CD8-positive, alpha-beta memory T cell (primary cell): ENCODE measurements around the gene ZBTB33. TPM values are rescaled to one million over a fixed set of nuclear protein-coding genes. Genes with fewer than 3 reads are reported as not detected.
A peak's percentile ranks its signal among the peaks of the same experiment; 100 is the strongest.

Experiments used
- CTCF ChIA-PET: fragments of 350-600 bp; sonication (Branson Sonifier 250); formaldehyde crosslinking; loops from one replicate; lab custom pipeline; 2021; ENCODE audit warnings: antibody characterized with exemption; lab: Charles Lee
- POLR2A ChIA-PET: fragments of 350-600 bp; sonication (Branson Sonifier 250); formaldehyde crosslinking; loops from one replicate; lab custom pipeline; 2021; ENCODE audit warnings: antibody characterized with exemption; lab: Charles Lee
- DNase-seq, 5 donors: peaks; one replicate each; pipeline versions ENCODE4 v3.0.0 to v3.0.0-alpha.2; 2020 to 2022; ENCODE audit warnings: mixed read lengths in 1 of 5
- H3K27ac ChIP-seq: one replicate; pipeline ENCODE4 v1.7.0; 2013; ENCODE audit warnings: low read depth, mild to moderate bottlenecking, low read length, moderate library complexity
- H3K27me3 ChIP-seq: 2 replicates; pipeline ENCODE4 v1.7.0; 2013; ENCODE audit warnings: low read length, mild to moderate bottlenecking; ENCODE audit not compliant: insufficient read depth, poor library complexity, severe bottlenecking
- H3K36me3 ChIP-seq: 2 replicates; pipeline ENCODE4 v1.7.0; 2013; ENCODE audit warnings: mild to moderate bottlenecking, low read length, moderate library complexity; ENCODE audit not compliant: insufficient read depth
- H3K4me1 ChIP-seq: 2 replicates; pipeline ENCODE4 v1.7.0; 2013; ENCODE audit warnings: mild to moderate bottlenecking, low read length, moderate library complexity; ENCODE audit not compliant: insufficient read depth
- H3K4me3 ChIP-seq: 2 replicates; pipeline ENCODE4 v1.7.0; 2013; ENCODE audit warnings: mild to moderate bottlenecking, low read length
- H3K9me3 ChIP-seq: 2 replicates; pipeline ENCODE4 v1.7.0; 2013; ENCODE audit warnings: mild to moderate bottlenecking, low read length
- H3K27ac Mint-ChIP-seq, 8 donors: one replicate each; pipeline ENCODE4 v1.8.0; 2020 to 2021; ENCODE audit warnings: mixed read lengths in 8 of 8, mild to moderate bottlenecking in 6 of 8, inconsistent platforms in 3 of 8, moderate library complexity in 3 of 8
- H3K27me3 Mint-ChIP-seq, 2 donors: one replicate each; pipeline ENCODE4 v1.8.0; 2020 to 2021; ENCODE audit warnings: mixed read lengths in 2 of 2, mild to moderate bottlenecking in 1 of 2, moderate library complexity in 1 of 2
- H3K36me3 Mint-ChIP-seq, 3 donors: one replicate each; pipeline ENCODE4 v1.8.0; 2020 to 2021; ENCODE audit warnings: mixed read lengths in 3 of 3, inconsistent platforms in 1 of 3, mild to moderate bottlenecking in 1 of 3
- H3K4me1 Mint-ChIP-seq, 3 donors: one replicate each; pipeline ENCODE4 v1.8.0; 2020 to 2021; ENCODE audit warnings: mixed read lengths in 3 of 3, inconsistent platforms in 1 of 3, mild to moderate bottlenecking in 1 of 3
- H3K4me3 Mint-ChIP-seq, 7 donors: one replicate each; pipeline ENCODE4 v1.8.0; 2020 to 2021; ENCODE audit warnings: mixed read lengths in 7 of 7, mild to moderate bottlenecking in 6 of 7, moderate library complexity in 4 of 7, inconsistent platforms in 2 of 7
- H3K9me3 Mint-ChIP-seq, 5 donors: one replicate each; pipeline ENCODE4 v1.8.0; 2020 to 2022; ENCODE audit warnings: mixed read lengths in 5 of 5, mild to moderate bottlenecking in 3 of 5, moderate library complexity in 2 of 5, inconsistent platforms in 1 of 5
- polyA plus RNA-seq: library from polyadenylated mRNA; unstranded; fragments of 300-500 nt; fragmentation: Illumina TruSeq; gene quantifications from one replicate; pipeline ENCODE4 v1.2.3, GENCODE V29; 2021
- total RNA-seq, 2 experiments: library from RNA; stranded (reverse); gene quantifications; one replicate each; pipeline ENCODE4 v1.2.3, GENCODE V29; 2021

Gene ZBTB33, protein sequence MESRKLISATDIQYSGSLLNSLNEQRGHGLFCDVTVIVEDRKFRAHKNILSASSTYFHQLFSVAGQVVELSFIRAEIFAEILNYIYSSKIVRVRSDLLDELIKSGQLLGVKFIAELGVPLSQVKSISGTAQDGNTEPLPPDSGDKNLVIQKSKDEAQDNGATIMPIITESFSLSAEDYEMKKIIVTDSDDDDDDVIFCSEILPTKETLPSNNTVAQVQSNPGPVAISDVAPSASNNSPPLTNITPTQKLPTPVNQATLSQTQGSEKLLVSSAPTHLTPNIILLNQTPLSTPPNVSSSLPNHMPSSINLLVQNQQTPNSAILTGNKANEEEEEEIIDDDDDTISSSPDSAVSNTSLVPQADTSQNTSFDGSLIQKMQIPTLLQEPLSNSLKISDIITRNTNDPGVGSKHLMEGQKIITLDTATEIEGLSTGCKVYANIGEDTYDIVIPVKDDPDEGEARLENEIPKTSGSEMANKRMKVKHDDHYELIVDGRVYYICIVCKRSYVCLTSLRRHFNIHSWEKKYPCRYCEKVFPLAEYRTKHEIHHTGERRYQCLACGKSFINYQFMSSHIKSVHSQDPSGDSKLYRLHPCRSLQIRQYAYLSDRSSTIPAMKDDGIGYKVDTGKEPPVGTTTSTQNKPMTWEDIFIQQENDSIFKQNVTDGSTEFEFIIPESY
- total RNA-seq = 10 to 100 TPM; 16.4 to 16.8 TPM
- polyA plus RNA-seq = 12.5 TPM

DNA sequence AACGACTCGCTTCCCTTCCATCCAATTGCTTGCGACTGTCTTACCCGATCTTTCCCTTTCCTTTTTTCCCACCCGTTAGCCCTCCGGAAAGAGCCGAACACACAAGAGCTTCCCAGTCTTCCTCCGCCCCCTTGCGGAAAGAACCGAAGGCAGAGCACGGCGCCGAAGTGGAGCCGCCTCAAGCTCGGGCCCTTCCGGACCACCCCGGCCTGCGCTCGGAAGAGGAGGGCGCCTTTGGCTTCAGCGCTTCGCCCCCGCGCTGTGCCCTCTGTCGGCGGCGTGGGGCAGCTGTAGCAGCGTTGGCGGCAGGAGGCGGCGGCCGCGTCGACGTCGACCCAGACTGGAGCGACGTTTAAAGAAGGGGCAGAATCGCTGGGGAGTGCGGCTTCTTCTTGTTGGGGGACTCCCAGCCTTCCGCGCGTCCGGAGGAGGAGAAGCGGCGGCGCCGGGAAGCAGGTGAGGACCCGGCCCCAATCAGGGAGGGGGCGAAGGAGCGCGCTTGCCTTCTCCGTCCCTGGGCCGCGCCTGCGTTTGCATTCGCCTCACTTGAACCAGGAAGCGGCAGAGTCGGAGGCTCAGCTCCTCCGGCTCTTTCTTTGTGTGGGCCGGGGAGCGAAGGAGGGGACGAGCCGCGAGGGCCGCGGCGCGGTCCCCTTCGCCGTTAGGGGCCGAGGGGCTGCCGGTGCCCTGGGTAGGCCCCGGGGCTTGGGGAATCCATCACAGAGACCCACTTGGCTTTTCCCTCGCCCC lies at the start of gene ZBTB33:
TSS of gene ZBTB33 (plus strand) at position 291 of the 750 bp plus-strand sequence. CDS start 2,604 bp downstream, outside the sequence.
- H3K9me3 ChIP-seq = no peaks in the 10 kb centered on the region
- ChIA-PET POLR2A (interaction anchor here (1.4 to 1.9 kb wide), 4 partner anchors 19 to 61 kb away, joined by 3 to 11 read pairs (median 4); partner anchors contain the start of gene TMEM255A), CTCF (interaction anchor here (0.7 to 2.6 kb wide), 10 partner anchors 14 to 221 kb away, joined by 3 to 43 read pairs (median 4); partner anchors contain the start of gene TMEM255A)
- Mint-ChIP-seq H3K4me3 (peak within 1 kb of the TSS; percentile 90 to 96 (median 94)), H3K27ac (peak within 1 kb of the TSS; percentile 86 to 99 (median 96)), H3K36me3 (peaks cover 0 to 37% (median 10%) of the 10 kb centered on the region in 3 donors), H3K9me3 (no peaks in the 10 kb centered on the region), H3K27me3 (no peaks in the 10 kb centered on the region), H3K4me1 (peaks cover 27 to 43% (median 42%) of the 10 kb centered on the region in 3 donors)
- H3K36me3 ChIP-seq = no peaks in the 10 kb centered on the region
- peaks cover 7% of the 10 kb centered on the region for H3K4me1 ChIP-seq
- peak within 1 kb of the TSS; percentile 78 for H3K4me3 ChIP-seq
- no peaks in the 10 kb centered on the region for H3K27me3 ChIP-seq
- DNase-seq = peak; percentile 78 to 90 (median 83)
- H3K27ac ChIP-seq = peak within 1 kb of the TSS; percentile 78

DNA sequence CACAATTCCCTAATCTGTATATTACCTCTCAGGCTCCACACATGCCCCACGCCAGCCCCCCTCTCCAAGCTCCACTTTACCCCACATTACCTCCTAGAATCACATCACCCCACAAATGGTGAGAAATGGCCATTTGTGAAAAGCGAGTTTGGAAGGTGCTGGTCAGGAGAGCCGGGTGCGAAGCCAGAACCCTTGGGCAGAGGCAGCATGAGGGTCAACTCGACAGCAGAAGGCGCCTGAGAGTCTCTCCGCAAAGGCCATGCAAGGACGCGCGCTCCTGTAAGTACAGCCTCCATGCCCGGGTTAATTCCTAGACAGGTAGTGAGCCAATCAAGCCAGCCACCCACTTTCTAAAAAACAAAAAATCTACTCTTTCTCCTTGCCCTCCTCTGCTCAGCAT lies 49.8 kb upstream of the ZBTB33 start:
- DNase-seq = no peak
- Mint-ChIP-seq H3K9me3 (no peaks in the 10 kb centered on the region), H3K4me3 (no peak overlapping the region), H3K27ac (no peak overlapping the region), H3K36me3 (peaks cover 0 to 5% (median 3%) of the 10 kb centered on the region in 3 donors), H3K27me3 (no peaks in the 10 kb centered on the region), H3K4me1 (peaks cover 2 to 9% (median 3%) of the 10 kb centered on the region in 3 donors)
- H3K9me3 ChIP-seq = no peaks in the 10 kb centered on the region
- no peak overlapping the region for H3K27ac ChIP-seq
- H3K4me3 ChIP-seq = no peak overlapping the region
- no peaks in the 10 kb centered on the region for H3K4me1 ChIP-seq
- no peaks in the 10 kb centered on the region for H3K27me3 ChIP-seq
- CTCF ChIA-PET = no interaction called here
- POLR2A ChIA-PET = no interaction called here
- no peaks in the 10 kb centered on the region for H3K36me3 ChIP-seq

DNA sequence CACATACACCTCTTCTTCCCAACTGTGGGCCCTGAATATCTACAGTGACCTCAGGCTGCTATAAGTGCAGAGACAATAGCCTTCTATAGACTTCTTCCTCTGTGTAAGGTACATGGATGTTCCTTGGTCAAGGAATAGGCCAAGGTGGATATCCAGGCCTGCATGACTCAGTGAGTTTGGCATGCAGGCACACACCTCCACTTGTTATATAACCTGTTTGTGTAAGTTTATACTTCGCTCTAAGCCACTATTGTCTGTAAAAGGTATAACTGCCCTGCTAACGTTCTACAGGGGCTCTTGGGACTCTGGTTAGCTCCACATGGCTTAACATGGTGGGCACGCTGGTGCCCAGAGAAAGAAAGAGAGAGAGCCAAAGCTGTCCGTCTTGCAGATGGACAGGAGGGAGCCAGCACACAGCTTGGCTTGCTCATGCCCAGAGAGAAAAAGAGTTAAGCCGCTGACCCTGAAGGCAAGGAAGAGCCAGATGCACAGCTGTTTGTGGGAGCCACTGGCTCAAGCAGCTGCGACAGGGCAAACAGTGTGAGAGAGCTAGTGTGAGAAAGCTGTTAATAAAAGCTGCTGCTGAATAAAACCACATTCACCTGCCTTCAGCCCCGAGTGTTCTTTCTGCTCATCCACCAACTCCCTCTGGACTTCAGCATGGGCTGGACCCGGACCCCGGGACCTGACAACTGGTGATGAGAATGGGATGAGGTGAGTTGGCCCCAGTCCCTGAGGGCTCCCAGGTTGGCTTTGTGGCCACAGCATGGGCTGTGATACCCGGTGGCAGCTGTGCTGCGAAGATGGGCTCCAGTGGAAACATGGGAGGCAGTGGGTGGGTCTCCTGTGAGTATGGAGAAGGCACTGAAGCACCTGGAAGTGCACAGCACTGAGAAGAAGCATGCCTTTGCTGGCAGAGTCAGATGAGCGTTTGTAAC lies 44.5 kb upstream of the ZBTB33 start:
- H3K27ac ChIP-seq = no peak overlapping the region
- Mint-ChIP-seq H3K4me3 (no peak overlapping the region), H3K9me3 (no peaks in the 10 kb centered on the region), H3K4me1 (no peaks in the 10 kb centered on the region), H3K27me3 (peaks cover 0 to 2% of the 10 kb centered on the region in 2 donors), H3K27ac (no peak overlapping the region), H3K36me3 (peaks cover 0 to 8% (median 4%) of the 10 kb centered on the region in 3 donors)
- H3K36me3 ChIP-seq = no peaks in the 10 kb centered on the region
- no peaks in the 10 kb centered on the region for H3K4me1 ChIP-seq
- no peaks in the 10 kb centered on the region for H3K9me3 ChIP-seq
- H3K27me3 ChIP-seq = no peaks in the 10 kb centered on the region
- ChIA-PET CTCF (no interaction called here), POLR2A (no interaction called here)
- no peak for DNase-seq
- H3K4me3 ChIP-seq = no peak overlapping the region

DNA sequence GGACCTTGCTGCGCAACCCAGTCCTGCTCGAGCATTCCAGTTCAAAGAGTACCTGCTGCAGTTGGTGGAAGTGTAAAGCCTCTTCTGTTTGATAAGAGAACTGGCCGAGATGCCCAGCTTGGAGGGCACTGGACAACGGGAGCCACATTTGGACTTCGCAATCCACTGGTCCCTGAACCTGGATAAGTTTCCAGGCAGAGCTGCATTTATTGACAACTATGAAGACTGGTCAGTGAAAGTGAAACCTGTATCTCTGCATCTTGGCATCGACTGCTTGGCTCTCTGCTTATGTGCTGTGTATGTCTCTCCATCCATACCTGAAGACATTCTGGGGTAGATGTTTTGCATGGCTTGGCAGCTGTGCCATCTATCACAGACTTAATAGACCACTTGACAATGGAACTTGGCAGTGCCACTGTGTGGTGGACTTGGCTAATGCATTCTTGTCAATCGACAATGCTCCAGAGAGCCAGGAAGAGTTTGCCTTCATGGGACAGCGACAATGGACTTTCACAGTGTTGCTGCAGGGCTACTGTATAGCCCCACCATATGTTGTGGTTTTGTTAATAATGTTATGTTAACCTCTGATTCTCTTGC lies 43.5 kb upstream of the ZBTB33 start:
- H3K27ac Mint-ChIP-seq = no peak overlapping the region
- H3K4me1 ChIP-seq = no peaks in the 10 kb centered on the region
- no peak overlapping the region for H3K27ac ChIP-seq
- POLR2A ChIA-PET = no interaction called here
- H3K36me3 ChIP-seq = no peaks in the 10 kb centered on the region
- no peaks in the 10 kb centered on the region for H3K4me1 Mint-ChIP-seq
- H3K9me3 Mint-ChIP-seq = no peaks in the 10 kb centered on the region
- no peak overlapping the region for H3K4me3 Mint-ChIP-seq
- no peak for DNase-seq
- H3K27me3 ChIP-seq = no peaks in the 10 kb centered on the region
- H3K4me3 ChIP-seq = no peak overlapping the region
- H3K9me3 ChIP-seq = no peaks in the 10 kb centered on the region
- H3K36me3 Mint-ChIP-seq = peaks cover 0 to 10% (median 4%) of the 10 kb centered on the region in 3 donors
- H3K27me3 Mint-ChIP-seq = peaks cover 0 to 2% of the 10 kb centered on the region in 2 donors
- CTCF ChIA-PET = no interaction called here

DNA sequence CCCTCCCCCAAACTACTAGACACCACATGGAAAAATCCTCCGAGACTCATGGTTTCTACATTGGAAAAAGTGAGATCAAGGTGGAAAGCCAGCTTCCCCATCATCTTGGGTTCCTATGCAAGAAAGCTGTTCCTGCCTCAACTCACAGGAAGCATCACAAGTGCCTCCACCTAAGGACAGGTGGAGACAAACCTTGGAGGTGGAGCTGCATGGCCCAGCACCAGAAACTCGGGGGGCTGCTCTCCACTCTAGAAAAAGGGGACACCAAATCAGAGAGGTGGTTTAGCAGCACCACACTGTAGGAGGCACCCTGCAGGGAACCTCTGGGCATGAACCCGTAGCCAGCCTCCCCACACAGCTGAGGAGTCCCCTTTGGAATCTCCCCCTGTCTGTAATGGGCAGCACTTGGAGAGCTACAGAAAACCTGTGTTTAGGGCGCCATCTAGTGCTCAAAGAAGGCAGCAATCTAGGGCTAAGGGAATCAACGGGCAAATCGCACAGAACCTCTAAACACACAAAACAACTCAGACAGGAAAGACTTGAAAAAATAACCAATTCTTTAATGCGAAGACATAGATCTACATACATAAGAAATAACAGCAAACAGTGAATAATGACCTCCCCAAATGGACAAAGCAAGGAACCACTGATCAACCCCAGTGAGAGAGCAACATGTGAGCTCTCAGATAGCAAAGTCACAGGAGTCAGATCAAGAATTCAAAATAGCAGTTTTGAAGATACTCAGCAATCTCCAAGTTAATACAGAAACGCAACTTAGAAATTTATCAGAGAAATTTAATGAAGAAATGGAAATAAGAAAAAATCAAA lies 37.0 kb upstream of the ZBTB33 start:
- Histone ChIP-seq H3K27me3 (no peaks in the 10 kb centered on the region), H3K4me1 (no peaks in the 10 kb centered on the region), H3K36me3 (no peaks in the 10 kb centered on the region), H3K4me3 (no peak overlapping the region), H3K27ac (no peak overlapping the region), H3K9me3 (no peaks in the 10 kb centered on the region)
- Mint-ChIP-seq H3K9me3 (no peaks in the 10 kb centered on the region), H3K27me3 (peaks cover 0 to 2% of the 10 kb centered on the region in 2 donors), H3K36me3 (peaks cover 0 to 5% (median 0%) of the 10 kb centered on the region in 3 donors), H3K4me3 (peak overlapping the region in 1 of 7 donors; percentile 7), H3K4me1 (peaks cover 3 to 10% (median 5%) of the 10 kb centered on the region in 3 donors), H3K27ac (peak overlapping the region in 1 of 8 donors; percentile 4)
- CTCF ChIA-PET = interaction anchor here (0.7 to 1.7 kb wide), 9 partner anchors 9 to 201 kb away, joined by 3 to 6 read pairs (median 4); partner anchors contain the start of gene ZBTB33
- DNase-seq = peak; percentile 24 to 58 (median 29)
- POLR2A ChIA-PET = interaction anchor here (0.5 kb wide), 1 partner anchor 96 kb away, joined by 3 read pairs; no protein-coding TSS in a partner anchor

DNA sequence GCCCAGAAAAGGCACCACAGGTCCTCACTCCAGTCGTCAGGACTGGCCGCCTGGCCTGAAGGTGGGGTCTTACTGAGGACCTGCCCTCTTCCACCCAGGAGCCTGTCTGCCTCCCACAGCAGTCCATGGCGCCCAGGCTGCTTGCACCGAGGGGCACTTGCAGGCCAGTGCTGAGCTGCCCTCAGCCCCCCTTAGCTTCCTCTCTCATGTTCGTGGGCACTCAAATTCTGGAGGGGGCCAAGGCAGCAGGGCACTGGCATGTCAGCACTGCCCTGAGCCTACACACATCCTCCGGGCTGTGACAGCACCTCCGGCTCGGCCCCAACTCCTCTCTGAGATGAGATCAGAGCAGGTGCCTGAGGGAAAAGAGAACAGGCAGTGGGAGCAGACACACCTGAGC lies 27.2 kb upstream of the ZBTB33 start:
- H3K4me1 ChIP-seq = no peaks in the 10 kb centered on the region
- Mint-ChIP-seq H3K27me3 (peaks cover 0 to 1% of the 10 kb centered on the region in 2 donors), H3K9me3 (no peaks in the 10 kb centered on the region), H3K36me3 (peaks cover 0 to 32% (median 4%) of the 10 kb centered on the region in 3 donors), H3K4me1 (no peaks in the 10 kb centered on the region), H3K4me3 (no peak overlapping the region), H3K27ac (peak overlapping the region in 1 of 8 donors; percentile 75)
- no peaks in the 10 kb centered on the region for H3K9me3 ChIP-seq
- ChIA-PET POLR2A (no interaction called here), CTCF (interaction anchor here (1.0 kb wide), 1 partner anchor 10 kb away, joined by 3 read pairs; no protein-coding TSS in a partner anchor)
- no peak overlapping the region for H3K27ac ChIP-seq
- no peak for DNase-seq
- no peaks in the 10 kb centered on the region for H3K27me3 ChIP-seq
- H3K36me3 ChIP-seq = no peaks in the 10 kb centered on the region
- H3K4me3 ChIP-seq = no peak overlapping the region
